Lower leg skin (tissue), 4 donors: ENCODE measurements around the gene GLRX3. TPM values are rescaled to one million over a fixed set of nuclear protein-coding genes. Genes with fewer than 3 reads are reported as not detected.

ENCODE experiments used
- DNase-seq, 2 donors: peaks; one replicate each; pipeline ENCODE4 v3.0.0-alpha.2; 2019; ENCODE audit warnings: low spot score in 2 of 2
- H3K4me3 ChIP-seq: fragments of 200-600 bp; sonication (generic); 2 replicates; pipeline ENCODE4 v1.5.1; 2017; ENCODE audit warnings: mild to moderate bottlenecking, low read depth; ENCODE audit not compliant: poor library complexity, severe bottlenecking
- POLR2A ChIP-seq, 2 donors: fragments of 450-650 bp; IDR thresholded peaks; one replicate each; pipeline ENCODE4 v1.6.1; 2016 to 2017; ENCODE audit warnings: antibody characterized with exemption in 2 of 2, mild to moderate bottlenecking in 1 of 2, moderate library complexity in 1 of 2
- WGBS, 2 donors: methylation state at CpG; one replicate each; pipeline ENCODE4 v1.1.5; 2018; 5-methylcytosine and 5-hydroxymethylcytosine counted together
- intact Hi-C: fragments of 100-400 bp; cut with DNase I; formaldehyde crosslinking; loops from one replicate; pipeline ENCODE4 v1.15.0; 2023; ENCODE audit warnings: low total_unique reads
- total RNA-seq, 4 donors: library from RNA; depleted of rRNA; stranded (reverse); fragments of >200 nt; gene quantifications; one replicate each; pipeline ENCODE4 v1.1.0, GENCODE V29; 2016
- TF ChIP-seq, protein P1 (sequence below), 3 donors: fragments of 450-650 bp; IDR thresholded peaks; one replicate each; pipeline ENCODE4 v1.5.1; 2016; ENCODE audit warnings: antibody characterized with exemption in 3 of 3, mild to moderate bottlenecking in 3 of 3, moderate library complexity in 2 of 3

The GLRX3 gene
- total RNA-seq, 4 donors from 2014 or later, result 31.5 to 60.7 (median 42.6) TPM

- WGBS, 2 donors, result 3% methylated on average over 8 to 10 of the region's 10 CpGs
- intact Hi-C loops, result no loop called here
Measured at GRCh38 chr10:130137090-130137448, 878 bp downstream of the GLRX3 start.

DNA sequence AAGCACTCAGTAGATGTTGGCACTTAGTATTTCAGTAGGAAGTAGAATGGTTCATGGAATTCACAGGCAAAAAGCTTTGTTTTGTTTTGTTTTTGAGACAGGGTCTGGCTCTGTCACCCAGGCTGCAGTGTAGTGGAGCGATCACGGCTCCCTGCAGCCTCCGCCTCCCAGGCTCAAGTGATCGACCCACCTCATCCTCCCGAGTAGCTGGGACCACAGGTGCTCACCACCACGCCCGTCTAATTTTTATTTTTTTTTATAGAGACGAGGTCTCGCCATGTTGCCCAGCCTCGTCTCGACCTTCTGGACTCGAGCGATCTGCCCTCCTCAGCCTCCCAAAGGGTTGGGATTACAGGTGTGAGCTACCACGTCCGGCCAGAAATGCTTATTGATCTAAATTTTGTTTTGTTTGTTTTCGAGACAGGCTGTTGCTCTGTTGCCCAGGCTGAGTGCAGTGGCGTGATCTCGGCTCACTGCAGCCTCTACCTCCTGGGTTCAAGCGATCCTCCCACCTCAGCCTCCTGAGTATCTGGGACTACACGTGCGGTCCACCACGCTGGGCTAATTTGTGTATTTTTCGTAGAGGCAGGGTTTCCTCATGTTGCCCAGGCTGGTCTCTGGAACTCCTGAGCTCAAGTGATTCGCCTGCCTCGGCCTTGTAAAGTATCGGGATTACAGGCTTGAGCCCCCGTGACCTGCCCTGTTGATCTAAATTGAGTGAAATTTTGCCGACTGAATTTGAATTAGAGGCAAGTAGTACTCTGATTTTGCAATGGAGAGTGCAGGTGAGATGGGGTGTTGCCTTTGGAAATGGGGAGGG is 1.7 kb downstream of the GLRX3 start:
- no peak for TF ChIP-seq POLR2A (IDR thresholded peaks at IDR 0.05)
- TF ChIP-seq, protein P1, sequence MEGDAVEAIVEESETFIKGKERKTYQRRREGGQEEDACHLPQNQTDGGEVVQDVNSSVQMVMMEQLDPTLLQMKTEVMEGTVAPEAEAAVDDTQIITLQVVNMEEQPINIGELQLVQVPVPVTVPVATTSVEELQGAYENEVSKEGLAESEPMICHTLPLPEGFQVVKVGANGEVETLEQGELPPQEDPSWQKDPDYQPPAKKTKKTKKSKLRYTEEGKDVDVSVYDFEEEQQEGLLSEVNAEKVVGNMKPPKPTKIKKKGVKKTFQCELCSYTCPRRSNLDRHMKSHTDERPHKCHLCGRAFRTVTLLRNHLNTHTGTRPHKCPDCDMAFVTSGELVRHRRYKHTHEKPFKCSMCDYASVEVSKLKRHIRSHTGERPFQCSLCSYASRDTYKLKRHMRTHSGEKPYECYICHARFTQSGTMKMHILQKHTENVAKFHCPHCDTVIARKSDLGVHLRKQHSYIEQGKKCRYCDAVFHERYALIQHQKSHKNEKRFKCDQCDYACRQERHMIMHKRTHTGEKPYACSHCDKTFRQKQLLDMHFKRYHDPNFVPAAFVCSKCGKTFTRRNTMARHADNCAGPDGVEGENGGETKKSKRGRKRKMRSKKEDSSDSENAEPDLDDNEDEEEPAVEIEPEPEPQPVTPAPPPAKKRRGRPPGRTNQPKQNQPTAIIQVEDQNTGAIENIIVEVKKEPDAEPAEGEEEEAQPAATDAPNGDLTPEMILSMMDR (IDR thresholded peaks at IDR 0.05), result no peak
- DNase-seq, result no peak
- 87 to 92% methylated on average over 28 of the region's 28 CpGs for WGBS, 2 donors
- no peak overlapping the region for H3K4me3 ChIP-seq
- intact Hi-C loops, result no loop called here

More at GRCh38 chr10:130137090-130137448, 878 bp downstream of the GLRX3 start:
- TF ChIP-seq, protein P1 (IDR thresholded peaks at IDR 0.05), result no peak
- TF ChIP-seq POLR2A (IDR thresholded peaks at IDR 0.05), result no peak
- no peak for DNase-seq
- H3K4me3 ChIP-seq, result peak overlapping the region; percentile 83

- no peak overlapping the region for H3K4me3 ChIP-seq
- 40 to 41% methylated on average over 3 of the region's 3 CpGs for WGBS, 2 donors
- peak in 1 of 2 donors; percentile 21 for DNase-seq
Measured at GRCh38 chr10:130138479-130138866, 2.3 kb downstream of the GLRX3 start.

DNA sequence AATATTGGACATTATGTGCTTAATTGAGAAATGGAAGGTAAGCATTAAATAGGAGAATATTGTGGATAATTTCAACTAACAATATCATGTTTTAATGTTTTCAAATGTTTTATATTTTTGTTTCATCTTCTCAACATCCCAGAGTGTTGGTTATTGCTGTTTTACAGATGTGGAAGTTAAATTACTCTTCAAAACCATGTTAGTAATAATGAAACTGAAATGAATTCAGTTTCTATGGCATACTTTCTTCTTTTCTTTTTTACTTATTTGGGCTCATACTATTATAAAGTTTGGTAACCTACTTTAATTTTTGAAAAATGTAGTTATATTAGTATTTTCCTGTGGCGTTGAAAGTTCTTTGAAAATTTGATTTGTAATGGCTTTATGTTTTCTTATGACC is 4.2 kb downstream of the GLRX3 start:
- intact Hi-C loops, result no loop called here
- no peak overlapping the region for H3K4me3 ChIP-seq
- DNase-seq, result no peak
- TF ChIP-seq, protein P1 (IDR thresholded peaks at IDR 0.05), result no peak
- TF ChIP-seq POLR2A (IDR thresholded peaks at IDR 0.05), result no peak
- 90 to 94% methylated on average over 1 of the region's 1 CpG for WGBS, 2 donors

More at GRCh38 chr10:130138479-130138866, 2.3 kb downstream of the GLRX3 start:
- intact Hi-C loops, result no loop called here
- no peak for TF ChIP-seq POLR2A (IDR thresholded peaks at IDR 0.05)
- TF ChIP-seq, protein P1 (IDR thresholded peaks at IDR 0.05), result no peak

- intact Hi-C loops, result no loop called here
- no peak for DNase-seq
- WGBS, 2 donors, result 88% methylated on average over 4 of the region's 4 CpGs
- H3K4me3 ChIP-seq, result no peak overlapping the region
- TF ChIP-seq POLR2A (IDR thresholded peaks at IDR 0.05), result no peak
- TF ChIP-seq, protein P1 (IDR thresholded peaks at IDR 0.05), result no peak
Measured at GRCh38 chr10:130141038-130141437, 4.8 kb downstream of the GLRX3 start.
